Measurements from ENCODE around the gene AEBP1. TPM values are rescaled to one million over a fixed set of nuclear protein-coding genes. Genes with fewer than 3 reads are reported as not detected.

Gene AEBP1
- polyA plus RNA-seq, 3 donors: 65.2 to 81.4 (median 69.2) TPM

GRCh38 chr7:44152971-44153947, 49.1 kb downstream of the AEBP1 start:
- DNase-seq: no peak

GRCh38 chr7:44153948-44154335, 49.8 kb downstream of the AEBP1 start:
- no peak for DNase-seq

- DNase-seq: no peak
Measured at GRCh38 chr7:44154703-44155102, 50.6 kb downstream of the AEBP1 start.

- DNase-seq: no peak
Measured at GRCh38 chr7:44155191-44156185, 51.3 kb downstream of the AEBP1 start.

- no peak for DNase-seq
Measured at GRCh38 chr7:44156453-44157010, 52.4 kb downstream of the AEBP1 start.

- DNase-seq: no peak
Measured at GRCh38 chr7:44157116-44158080, 53.3 kb downstream of the AEBP1 start.

- DNase-seq: no peak
Measured at GRCh38 chr7:44158096-44158872, 54.1 kb downstream of the AEBP1 start.

- no peak for DNase-seq
Measured at GRCh38 chr7:44158873-44159631, 54.9 kb downstream of the AEBP1 start.

GRCh38 chr7:44159824-44160630, 55.9 kb downstream of the AEBP1 start:
- no peak for DNase-seq

- DNase-seq: no peak
Measured at GRCh38 chr7:44161371-44161770, 57.2 kb downstream of the AEBP1 start.

GRCh38 chr7:44162179-44162578, 58.0 kb downstream of the AEBP1 start:
- no peak for DNase-seq

- no peak for DNase-seq
Measured at GRCh38 chr7:44162785-44163395, 58.7 kb downstream of the AEBP1 start.

- no peak for DNase-seq
Measured at GRCh38 chr7:44163591-44163990, 59.4 kb downstream of the AEBP1 start.
